ENCODE results near the gene UBR4. TPM values are rescaled to one million over a fixed set of nuclear protein-coding genes. Genes with fewer than 3 reads are reported as not detected.

Gene UBR4
- total RNA-seq, 2 donors from 2014 or later = 97.7 to 114 TPM

- no peak overlapping the region for H3K4me3 ChIP-seq
- no peak overlapping the region for H3K9ac ChIP-seq (ENCODE audit: low read depth in 2 of 2, low read length in 2 of 2)
- no peak for TF ChIP-seq CTCF (IDR thresholded peaks at IDR 0.05)
- no peak overlapping the region for H3K27ac ChIP-seq
- no peaks in the 10 kb centered on the region for H3K36me3 ChIP-seq
- intact Hi-C loops (cut with DNase I) = no loop called here
- peaks cover 8% of the 10 kb centered on the region for H3K27me3 ChIP-seq
- H3K4me1 ChIP-seq = no peaks in the 10 kb centered on the region
- H3K9me3 ChIP-seq = no peaks in the 10 kb centered on the region
- no peak for DNase-seq
These were observed 155.1 kb downstream of the UBR4 start for GRCh38 chr1:19055001-19055400.

DNA sequence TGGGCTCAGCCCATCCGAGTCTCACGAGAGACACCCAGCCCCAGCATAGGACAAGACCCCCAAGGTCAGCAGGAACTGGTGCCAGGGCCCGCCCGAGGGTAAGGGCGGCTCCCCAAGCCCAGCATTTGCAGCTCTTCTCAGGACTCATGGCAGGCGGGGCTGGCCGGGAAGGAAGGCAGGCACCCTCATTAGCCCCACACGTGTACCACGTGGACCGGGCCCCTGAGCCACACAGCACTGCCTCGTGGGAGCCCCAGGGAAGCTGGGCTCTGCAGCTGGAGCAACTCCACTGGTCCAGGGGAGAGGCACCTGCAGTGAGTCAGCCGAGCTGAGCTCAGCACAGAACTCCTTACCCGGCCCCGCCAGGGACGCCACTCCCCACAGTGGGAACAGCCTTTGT lies 155.8 kb downstream of the UBR4 start:
- TF ChIP-seq CTCF (IDR thresholded peaks at IDR 0.05) = no peak
- intact Hi-C loops (cut with DNase I) = no loop called here
- H3K27ac ChIP-seq = no peak overlapping the region
- no peak overlapping the region for H3K9ac ChIP-seq (ENCODE audit: low read depth in 2 of 2, low read length in 2 of 2)
- H3K9me3 ChIP-seq = no peaks in the 10 kb centered on the region
- no peak overlapping the region for H3K4me3 ChIP-seq
- DNase-seq = no peak
- peaks cover 8% of the 10 kb centered on the region for H3K27me3 ChIP-seq
- no peaks in the 10 kb centered on the region for H3K36me3 ChIP-seq
- H3K4me1 ChIP-seq = no peaks in the 10 kb centered on the region

DNA sequence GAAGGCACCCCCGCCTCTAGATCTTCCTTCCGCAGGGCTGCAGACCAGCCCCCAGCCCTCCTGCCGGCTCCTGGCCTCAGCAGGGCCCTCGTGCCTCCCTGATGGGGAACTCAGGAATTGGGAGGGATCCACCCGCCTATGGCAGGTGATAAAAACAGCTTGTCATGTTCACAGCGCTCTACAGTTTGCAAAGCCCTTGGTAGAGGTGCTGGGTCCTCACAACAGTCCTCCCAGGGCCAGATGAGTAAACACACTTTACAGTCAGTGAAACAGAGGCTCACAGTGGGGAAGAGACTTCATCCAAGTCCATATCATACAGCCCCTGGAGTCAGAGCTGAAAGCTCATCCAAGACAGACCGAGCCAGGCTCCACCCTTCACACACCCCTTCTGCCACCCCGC lies 156.6 kb downstream of the UBR4 start:
- Histone ChIP-seq H3K4me1 (no peaks in the 10 kb centered on the region), H3K9me3 (no peaks in the 10 kb centered on the region), H3K36me3 (no peaks in the 10 kb centered on the region), H3K27me3 (peaks cover 8% of the 10 kb centered on the region), H3K27ac (no peak overlapping the region), H3K9ac (ENCODE audit: low read depth in 2 of 2, low read length in 2 of 2) (no peak overlapping the region), H3K4me3 (no peak overlapping the region)
- intact Hi-C loops (cut with DNase I) = no loop called here
- no peak for DNase-seq
- TF ChIP-seq CTCF (IDR thresholded peaks at IDR 0.05) = no peak

- Histone ChIP-seq H3K27me3 (peaks cover 8% of the 10 kb centered on the region), H3K4me1 (no peaks in the 10 kb centered on the region), H3K9me3 (no peaks in the 10 kb centered on the region), H3K9ac (ENCODE audit: low read depth in 2 of 2, low read length in 2 of 2) (no peak overlapping the region), H3K27ac (no peak overlapping the region), H3K4me3 (no peak overlapping the region), H3K36me3 (no peaks in the 10 kb centered on the region)
- intact Hi-C loops (cut with DNase I) = no loop called here
- no peak for DNase-seq
- no peak for TF ChIP-seq CTCF (IDR thresholded peaks at IDR 0.05)
These were observed 160.3 kb downstream of the UBR4 start for GRCh38 chr1:19049798-19050197.

- no peak for TF ChIP-seq CTCF (IDR thresholded peaks at IDR 0.05)
- Histone ChIP-seq H3K9ac (ENCODE audit: low read depth in 2 of 2, low read length in 2 of 2) (no peak overlapping the region), H3K36me3 (no peaks in the 10 kb centered on the region), H3K27me3 (peaks cover 7% of the 10 kb centered on the region), H3K9me3 (no peaks in the 10 kb centered on the region), H3K4me1 (no peaks in the 10 kb centered on the region), H3K4me3 (no peak overlapping the region), H3K27ac (no peak overlapping the region)
- no peak for DNase-seq
- intact Hi-C loops (cut with DNase I) = no loop called here
These were observed 160.8 kb downstream of the UBR4 start for GRCh38 chr1:19049128-19049768.
